SJSA1 (cell line): Measurements from ENCODE around the gene MYBPH. TPM values are rescaled to one million over a fixed set of nuclear protein-coding genes. Genes with fewer than 3 reads are reported as not detected.

ENCODE experiments used
- DNase-seq, 2 experiments: peaks; one replicate each; pipeline ENCODE4 v3.0.0-alpha.2; 2015 to 2020; ENCODE audit warnings: low spot score in 2 of 2, low read depth in 1 of 2
- H3K27ac ChIP-seq: fragments of 250-450 bp; sonication (Bioruptor Pico); 2 replicates; pipeline ENCODE4 v1.5.1; 2020; ENCODE audit warnings: mild to moderate bottlenecking, moderate library complexity
- H3K27me3 ChIP-seq: fragments of 250-450 bp; sonication (Bioruptor Pico); replicated peaks from 2 replicates; pipeline ENCODE4 v1.5.1; 2020; ENCODE audit warnings: mild to moderate bottlenecking, moderate library complexity
- H3K36me3 ChIP-seq: fragments of 250-450 bp; sonication (Bioruptor Pico); 2 replicates; pipeline ENCODE4 v1.5.1; 2020; ENCODE audit warnings: mild to moderate bottlenecking
- H3K4me1 ChIP-seq: fragments of 250-450 bp; sonication (Bioruptor Pico); replicated peaks from 2 replicates; pipeline ENCODE4 v1.6.1; 2021; ENCODE audit warnings: mild to moderate bottlenecking
- H3K4me3 ChIP-seq: fragments of 250-450 bp; sonication (Bioruptor Pico); 2 replicates; pipeline ENCODE4 v1.5.1; 2020; ENCODE audit warnings: mild to moderate bottlenecking
- H3K9me3 ChIP-seq: fragments of 250-450 bp; sonication (Bioruptor Pico); replicated peaks from 2 replicates; pipeline ENCODE4 v1.5.1; 2020; ENCODE audit warnings: mild to moderate bottlenecking
- total RNA-seq: library from RNA; depleted of rRNA; stranded (reverse); fragments of >200 nt; shearing (Covaris generic); gene quantifications from 2 replicates; pipeline ENCODE4 v1.2.3, GENCODE V29; 2014

MYBPH gene
- total RNA-seq, 1 experiment from 2014 or later, result not detected

GRCh38 chr1:203162403-203162802 lies 13.2 kb downstream of the MYBPH start:
- Histone ChIP-seq H3K27ac (no peak overlapping the region), H3K4me3 (no peak overlapping the region), H3K9me3 (0 out of 2 replicates have a peak, but pooled peaks cover 2% of the 10 kb centered on the region), H3K4me1 (no peaks in the 10 kb centered on the region), H3K27me3 (peaks cover 22% of the 10 kb centered on the region), H3K36me3 (no peaks in the 10 kb centered on the region)
- no peak for DNase-seq

GRCh38 chr1:203161703-203162102 lies 13.9 kb downstream of the MYBPH start:
- 0 out of 2 replicates have a peak, but pooled peaks cover 2% of the 10 kb centered on the region for H3K9me3 ChIP-seq
- no peak overlapping the region for H3K4me3 ChIP-seq
- H3K27me3 ChIP-seq, result peaks cover 24% of the 10 kb centered on the region
- H3K4me1 ChIP-seq, result no peaks in the 10 kb centered on the region
- no peaks in the 10 kb centered on the region for H3K36me3 ChIP-seq
- DNase-seq, result no peak
- no peak overlapping the region for H3K27ac ChIP-seq

GRCh38 chr1:203161175-203161574 lies 14.5 kb downstream of the MYBPH start:
- no peak for DNase-seq
- Histone ChIP-seq H3K4me1 (no peaks in the 10 kb centered on the region), H3K36me3 (no peaks in the 10 kb centered on the region), H3K27ac (no peak overlapping the region), H3K4me3 (no peak overlapping the region), H3K27me3 (peaks cover 24% of the 10 kb centered on the region), H3K9me3 (0 out of 2 replicates have a peak, but pooled peaks cover 2% of the 10 kb centered on the region)

GRCh38 chr1:203159844-203160243 lies 15.8 kb downstream of the MYBPH start:
- 0 out of 2 replicates have a peak, but pooled peaks cover 2% of the 10 kb centered on the region for H3K9me3 ChIP-seq
- H3K4me3 ChIP-seq, result no peak overlapping the region
- H3K36me3 ChIP-seq, result no peaks in the 10 kb centered on the region
- no peaks in the 10 kb centered on the region for H3K4me1 ChIP-seq
- peaks cover 24% of the 10 kb centered on the region for H3K27me3 ChIP-seq
- DNase-seq, result no peak
- no peak overlapping the region for H3K27ac ChIP-seq

- H3K9me3 ChIP-seq, result 0 out of 2 replicates have a peak, but pooled peaks cover 2% of the 10 kb centered on the region
- H3K36me3 ChIP-seq, result no peaks in the 10 kb centered on the region
- peaks cover 18% of the 10 kb centered on the region for H3K27me3 ChIP-seq
- no peak overlapping the region for H3K4me3 ChIP-seq
- H3K27ac ChIP-seq, result no peak overlapping the region
- no peak for DNase-seq
- no peaks in the 10 kb centered on the region for H3K4me1 ChIP-seq
Observed at GRCh38 chr1:203158960-203159665, 16.5 kb downstream of the MYBPH start.

GRCh38 chr1:203158423-203158822 lies 17.2 kb downstream of the MYBPH start:
- Histone ChIP-seq H3K27me3 (peaks cover 15% of the 10 kb centered on the region), H3K9me3 (0 out of 2 replicates have a peak, but pooled peaks cover 2% of the 10 kb centered on the region), H3K4me1 (no peaks in the 10 kb centered on the region), H3K27ac (no peak overlapping the region), H3K4me3 (no peak overlapping the region), H3K36me3 (no peaks in the 10 kb centered on the region)
- no peak for DNase-seq

GRCh38 chr1:203156280-203156679 lies 19.3 kb downstream of the MYBPH start:
- Histone ChIP-seq H3K4me3 (no peak overlapping the region), H3K9me3 (0 out of 2 replicates have a peak, but pooled peaks cover 2% of the 10 kb centered on the region), H3K36me3 (no peaks in the 10 kb centered on the region), H3K4me1 (no peaks in the 10 kb centered on the region), H3K27ac (no peak overlapping the region), H3K27me3 (peaks cover 8% of the 10 kb centered on the region)
- no peak for DNase-seq

GRCh38 chr1:203153989-203154821 lies 21.4 kb downstream of the MYBPH start:
- H3K4me3 ChIP-seq, result no peak overlapping the region
- no peak overlapping the region for H3K27ac ChIP-seq
- peaks cover 8% of the 10 kb centered on the region for H3K27me3 ChIP-seq
- H3K4me1 ChIP-seq, result no peaks in the 10 kb centered on the region
- H3K36me3 ChIP-seq, result no peaks in the 10 kb centered on the region
- no peak for DNase-seq
- H3K9me3 ChIP-seq, result 0 out of 2 replicates have a peak, but pooled peaks cover 2% of the 10 kb centered on the region

GRCh38 chr1:203153051-203153988 lies 22.3 kb downstream of the MYBPH start:
- Histone ChIP-seq H3K27ac (no peak overlapping the region), H3K9me3 (0 out of 2 replicates have a peak, but pooled peaks cover under 1% of the 10 kb centered on the region), H3K4me1 (no peaks in the 10 kb centered on the region), H3K36me3 (no peaks in the 10 kb centered on the region), H3K4me3 (no peak overlapping the region), H3K27me3 (peaks cover 6% of the 10 kb centered on the region)
- no peak for DNase-seq

- H3K27ac ChIP-seq, result no peak overlapping the region
- no peak for DNase-seq
- peaks cover 2% of the 10 kb centered on the region; the same call in 1 of the 2 replicates for H3K27me3 ChIP-seq
- H3K4me1 ChIP-seq, result no peaks in the 10 kb centered on the region
- no peaks in the 10 kb centered on the region for H3K9me3 ChIP-seq
- H3K4me3 ChIP-seq, result no peak overlapping the region
- H3K36me3 ChIP-seq, result no peaks in the 10 kb centered on the region
Observed at GRCh38 chr1:203152158-203153034, 23.2 kb downstream of the MYBPH start.

GRCh38 chr1:203151362-203152157 lies 24.1 kb downstream of the MYBPH start:
- no peak for DNase-seq
- no peaks in the 10 kb centered on the region for H3K36me3 ChIP-seq
- H3K4me1 ChIP-seq, result no peaks in the 10 kb centered on the region
- no peak overlapping the region for H3K27ac ChIP-seq
- H3K27me3 ChIP-seq, result no peaks in the 10 kb centered on the region; the same call in 1 of the 2 replicates
- H3K9me3 ChIP-seq, result no peaks in the 10 kb centered on the region
- no peak overlapping the region for H3K4me3 ChIP-seq
